HG03460 (cell line): ENCODE measurements around the gene TRAF3IP1.

Experiments
- ATAC-seq: cut with Tn5 transposase; IDR thresholded peaks from one replicate; pipeline ENCODE4 v1.9.1; 2021; ENCODE audit not compliant: unreplicated experiment

The TRAF3IP1 gene

DNA sequence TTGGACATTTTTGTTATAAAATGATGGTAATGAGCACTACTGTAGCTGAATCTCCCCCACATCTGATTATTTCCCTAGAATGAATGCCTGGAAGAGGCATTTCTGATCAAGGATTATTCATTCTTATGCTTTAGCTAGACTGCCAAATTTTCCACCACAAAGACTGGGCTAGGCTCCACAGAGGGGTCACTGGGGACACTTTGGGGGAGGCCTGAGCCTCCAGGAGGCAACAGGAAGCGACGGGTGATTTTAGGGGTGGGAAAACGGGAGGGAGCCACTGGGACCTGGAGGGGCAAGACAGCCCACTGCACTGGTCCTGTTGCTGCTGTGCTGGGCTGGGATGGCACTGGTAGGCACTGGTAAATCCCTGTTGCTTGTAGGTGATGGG lies 104.0 kb downstream of the TRAF3IP1 start:
- no peak for ATAC-seq

DNA sequence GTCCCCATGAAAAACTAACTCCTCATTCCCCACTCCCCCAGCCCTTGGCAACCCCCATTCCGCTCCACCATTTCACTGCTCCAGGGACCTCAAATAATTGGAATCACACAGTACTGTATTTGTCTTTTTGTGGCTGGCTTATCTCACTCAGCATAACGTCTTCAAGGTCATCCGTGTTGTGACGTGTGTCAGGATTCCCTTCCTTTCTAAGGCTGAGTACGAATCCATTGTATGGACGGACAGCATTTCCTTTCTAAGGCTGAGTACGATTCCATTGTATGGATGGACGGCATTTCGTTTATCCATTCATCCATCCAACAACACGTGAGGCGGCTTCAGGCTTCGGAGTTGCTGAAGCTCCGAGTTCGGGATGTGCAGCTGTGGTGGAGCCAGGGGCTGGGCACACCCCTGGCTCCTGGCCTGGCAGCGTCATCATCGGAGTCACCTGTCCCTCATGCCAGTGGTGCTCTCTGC lies 105.2 kb downstream of the TRAF3IP1 start:
- ATAC-seq = no peak

GRCh38 chr2:238425979-238426567 lies 105.8 kb downstream of the TRAF3IP1 start:
- ATAC-seq = peak; percentile 11

GRCh38 chr2:238426568-238427434 lies 106.5 kb downstream of the TRAF3IP1 start, which contains the start of gene ASB1:
TSS of gene ASB1 (plus strand) at chr2:238426927. CDS start at chr2:238427071, 144 bp downstream.
- ATAC-seq = peak; percentile 82

DNA sequence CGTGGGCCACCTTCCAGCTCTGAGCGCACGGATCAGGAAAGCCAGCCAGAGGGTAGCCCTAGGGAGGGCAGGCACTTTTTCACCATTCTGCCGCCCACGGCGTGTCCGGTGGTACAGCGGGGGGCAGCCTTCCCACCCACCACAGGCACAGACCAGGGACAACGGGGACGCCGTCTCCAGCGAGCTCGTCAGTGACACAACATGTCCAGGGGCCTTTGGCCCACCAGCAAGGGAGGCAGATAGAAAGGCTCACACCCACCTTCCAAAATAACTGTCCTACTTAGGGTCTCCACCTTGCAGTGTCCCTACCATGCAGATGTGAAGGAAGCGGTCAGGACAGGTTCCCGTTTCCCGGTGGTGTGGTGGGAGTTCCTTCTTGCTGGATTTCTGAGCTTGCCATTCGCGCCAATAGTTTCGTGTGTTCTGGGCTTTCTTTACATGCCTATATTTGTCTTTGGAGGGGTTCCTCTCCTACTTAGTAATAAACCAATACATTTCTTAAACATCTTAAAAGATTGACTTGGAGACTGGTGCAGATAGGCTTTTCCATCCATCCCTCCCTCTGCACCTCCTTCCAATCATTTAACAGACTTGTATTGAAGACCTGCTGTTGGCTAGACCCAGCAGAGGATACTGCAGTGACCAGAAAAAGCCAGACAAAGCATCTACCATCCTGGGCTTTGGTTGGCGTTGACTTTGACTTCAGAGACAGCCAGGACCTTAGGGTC lies 107.3 kb downstream of the TRAF3IP1 start:
- peak; percentile 15 for ATAC-seq

GRCh38 chr2:238428866-238429265 lies 108.5 kb downstream of the TRAF3IP1 start:
- no peak for ATAC-seq

GRCh38 chr2:238430781-238431180 lies 110.5 kb downstream of the TRAF3IP1 start:
- no peak for ATAC-seq

DNA sequence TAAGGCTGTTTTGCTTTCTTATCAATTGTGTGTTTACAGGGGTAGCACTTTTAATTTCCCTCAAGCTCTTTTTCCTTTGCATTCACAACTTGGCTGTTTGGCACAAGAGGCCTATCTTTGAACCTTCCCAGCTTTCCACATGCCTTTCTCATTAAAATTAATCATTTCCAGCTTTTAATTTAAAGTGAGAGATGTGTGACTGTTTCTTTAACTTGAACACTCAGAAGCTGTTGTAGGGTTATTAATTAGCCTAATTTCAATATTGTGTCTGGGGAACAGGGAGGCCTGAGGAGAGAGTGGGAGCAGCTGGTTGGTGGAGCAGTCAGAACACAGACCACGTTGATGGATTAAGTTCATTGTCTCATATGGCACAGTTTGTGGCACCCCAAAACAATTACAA lies 111.1 kb downstream of the TRAF3IP1 start:
- ATAC-seq = no peak

DNA sequence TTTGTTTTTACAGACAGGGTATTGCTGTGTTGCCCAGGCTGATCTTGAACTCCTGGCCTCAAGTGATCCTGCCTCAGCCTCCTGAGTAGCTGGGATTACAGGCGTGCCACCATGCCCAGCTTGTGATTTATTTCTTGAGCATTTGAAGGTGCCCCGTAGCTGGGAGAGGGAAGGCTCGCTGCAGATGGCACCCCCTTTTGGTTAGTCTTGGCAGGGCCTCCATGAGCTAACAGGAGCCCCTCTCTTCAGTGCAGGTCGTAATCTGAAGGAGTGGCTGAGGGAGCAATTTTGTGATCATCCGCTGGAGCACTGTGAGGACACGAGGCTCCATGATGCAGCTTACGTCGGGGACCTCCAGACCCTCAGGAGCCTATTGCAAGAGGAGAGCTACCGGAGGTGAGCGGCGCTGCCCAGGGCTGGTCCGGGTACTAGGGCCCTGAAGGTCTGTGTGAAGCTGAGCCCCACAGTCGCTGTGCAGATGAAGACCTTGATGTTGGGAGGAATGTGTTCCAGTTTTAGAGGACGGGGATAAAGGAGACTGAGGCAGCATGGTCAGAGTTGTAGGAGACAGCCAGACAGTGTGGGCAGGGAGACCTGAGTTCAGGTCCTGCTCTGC lies 113.1 kb downstream of the TRAF3IP1 start:
- no peak for ATAC-seq

DNA sequence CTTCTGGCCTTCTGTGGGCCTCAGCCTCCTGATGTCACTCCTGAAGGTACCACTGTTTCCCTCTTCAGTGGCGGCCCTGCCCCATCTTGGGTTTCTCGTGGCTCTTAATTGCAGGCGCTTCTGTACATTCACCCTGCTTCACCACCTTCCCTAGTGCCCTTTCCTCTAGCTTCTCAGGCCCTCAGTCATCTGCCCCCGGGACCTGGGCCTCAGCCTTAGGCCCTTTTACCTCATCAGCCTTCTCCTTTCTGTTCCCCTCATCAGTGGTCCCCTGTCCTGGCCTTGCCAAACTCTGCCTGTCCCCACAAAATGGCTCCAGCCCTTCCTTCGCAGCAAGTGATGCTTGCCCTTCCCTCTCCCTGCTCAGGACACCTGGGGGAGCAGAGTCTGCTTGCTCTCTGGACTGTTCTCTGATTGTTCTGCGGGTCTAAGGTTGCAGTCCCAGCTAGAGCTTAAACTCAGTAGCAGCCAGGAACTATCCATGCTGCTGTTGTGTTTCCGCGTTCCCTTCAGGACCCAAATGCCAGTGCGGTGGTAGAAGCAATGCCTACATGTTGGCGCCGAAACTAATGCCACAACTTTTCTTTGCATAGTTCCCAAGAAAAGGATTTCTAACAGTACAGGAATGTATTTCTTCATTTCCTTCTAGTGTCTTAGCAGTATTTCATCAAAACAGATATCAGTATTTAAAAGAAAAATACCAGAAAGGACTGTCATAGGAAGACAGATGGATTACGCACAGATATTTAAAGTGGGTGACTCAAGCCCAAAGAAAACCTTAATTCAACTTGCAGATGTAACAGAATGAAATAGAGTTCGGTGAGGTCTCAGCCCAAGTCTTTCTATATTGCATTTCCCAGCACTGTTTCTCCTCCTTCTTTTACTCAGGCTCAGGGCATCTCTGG lies 113.9 kb downstream of the TRAF3IP1 start:
- no peak for ATAC-seq

- no peak for ATAC-seq
Measured at GRCh38 chr2:238434846-238435751, 114.8 kb downstream of the TRAF3IP1 start.

GRCh38 chr2:238435752-238436096 lies 115.4 kb downstream of the TRAF3IP1 start:
- ATAC-seq = no peak

DNA sequence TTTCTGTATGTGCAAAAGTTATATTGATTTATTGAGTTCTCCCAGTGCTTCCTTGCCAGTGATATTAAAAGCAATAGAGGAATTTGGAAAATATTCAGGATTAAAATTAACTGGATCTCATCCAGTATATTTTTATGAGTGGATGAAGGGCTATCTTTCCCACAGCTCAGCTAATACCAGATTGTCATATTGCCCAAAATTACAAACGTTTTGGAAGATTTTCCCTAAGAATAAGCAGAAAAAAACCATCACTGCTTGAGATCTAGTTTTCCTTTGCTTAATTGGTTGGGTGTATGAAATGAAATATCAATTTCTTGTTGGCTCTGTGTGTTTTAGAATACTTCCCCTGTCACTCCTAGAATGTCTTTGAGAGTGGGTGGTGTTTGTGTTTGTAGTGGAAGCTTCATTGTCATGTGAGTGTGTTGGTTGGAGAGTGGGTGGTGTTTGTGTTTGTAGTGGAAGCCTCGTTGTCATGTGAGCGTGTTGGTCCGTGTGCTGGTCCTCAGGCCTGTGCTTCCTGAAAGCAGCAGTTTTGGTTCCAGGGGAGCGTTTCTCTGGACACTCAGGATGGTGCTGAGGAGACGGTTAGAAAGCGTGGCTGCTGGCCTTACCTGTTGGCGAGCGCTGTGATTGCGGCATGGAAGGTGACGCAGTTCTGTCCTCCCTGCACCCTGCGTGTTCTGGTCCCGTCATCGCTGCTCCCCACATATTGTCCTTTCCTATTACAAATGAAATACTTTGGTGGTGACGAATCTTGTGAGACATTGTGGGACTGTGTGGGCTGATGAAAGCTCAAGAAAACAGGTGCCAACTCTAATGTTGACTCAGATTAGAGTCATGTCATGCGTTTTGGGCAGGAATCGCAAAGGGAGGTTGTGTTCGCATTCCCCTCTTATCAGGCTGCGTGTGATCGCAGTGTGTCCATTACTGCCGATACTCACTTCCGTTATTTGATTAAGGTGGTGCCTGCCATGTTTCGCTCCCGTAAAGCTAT lies 118.8 kb downstream of the TRAF3IP1 start:
- no peak for ATAC-seq

DNA sequence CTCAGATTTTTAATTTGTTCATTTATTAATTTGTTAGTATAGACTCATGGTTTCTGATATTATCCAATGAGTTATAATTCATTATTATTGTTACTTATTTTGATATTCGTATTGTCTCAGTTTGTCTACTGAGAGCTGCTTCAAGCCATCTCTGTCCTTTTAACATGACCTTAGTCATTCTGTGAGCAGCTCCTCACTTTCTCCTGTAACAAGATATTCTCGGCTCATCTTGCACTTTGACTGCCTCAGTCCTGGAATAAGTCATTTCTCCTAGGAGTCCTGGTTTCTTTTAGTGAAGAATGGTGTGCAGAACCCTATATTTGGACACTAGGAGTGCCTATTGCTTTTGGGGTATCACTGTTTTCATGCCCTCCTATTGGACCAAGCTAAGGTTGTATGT lies 119.6 kb downstream of the TRAF3IP1 start:
- no peak for ATAC-seq

DNA sequence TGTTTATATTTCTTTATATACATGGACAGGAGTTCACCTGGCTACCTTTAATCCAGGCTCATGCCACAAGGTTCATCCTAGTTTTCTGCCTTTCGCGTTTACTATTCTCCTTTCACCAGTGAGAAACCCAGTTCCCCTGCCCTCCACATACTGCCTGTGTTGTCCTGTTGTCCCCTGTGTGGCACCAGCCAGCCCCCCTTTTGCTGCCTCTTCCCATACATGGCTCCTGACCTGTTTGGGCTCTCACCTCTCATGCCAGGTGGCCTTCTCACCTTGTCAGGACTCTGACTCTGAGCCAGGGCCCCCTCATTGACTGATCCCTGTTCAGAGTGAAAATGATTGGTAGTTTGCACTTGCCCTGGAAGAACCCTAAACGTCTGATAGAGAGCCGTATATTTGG lies 120.0 kb downstream of the TRAF3IP1 start:
- ATAC-seq = no peak

GRCh38 chr2:238440767-238441166 lies 120.4 kb downstream of the TRAF3IP1 start:
- no peak for ATAC-seq

DNA sequence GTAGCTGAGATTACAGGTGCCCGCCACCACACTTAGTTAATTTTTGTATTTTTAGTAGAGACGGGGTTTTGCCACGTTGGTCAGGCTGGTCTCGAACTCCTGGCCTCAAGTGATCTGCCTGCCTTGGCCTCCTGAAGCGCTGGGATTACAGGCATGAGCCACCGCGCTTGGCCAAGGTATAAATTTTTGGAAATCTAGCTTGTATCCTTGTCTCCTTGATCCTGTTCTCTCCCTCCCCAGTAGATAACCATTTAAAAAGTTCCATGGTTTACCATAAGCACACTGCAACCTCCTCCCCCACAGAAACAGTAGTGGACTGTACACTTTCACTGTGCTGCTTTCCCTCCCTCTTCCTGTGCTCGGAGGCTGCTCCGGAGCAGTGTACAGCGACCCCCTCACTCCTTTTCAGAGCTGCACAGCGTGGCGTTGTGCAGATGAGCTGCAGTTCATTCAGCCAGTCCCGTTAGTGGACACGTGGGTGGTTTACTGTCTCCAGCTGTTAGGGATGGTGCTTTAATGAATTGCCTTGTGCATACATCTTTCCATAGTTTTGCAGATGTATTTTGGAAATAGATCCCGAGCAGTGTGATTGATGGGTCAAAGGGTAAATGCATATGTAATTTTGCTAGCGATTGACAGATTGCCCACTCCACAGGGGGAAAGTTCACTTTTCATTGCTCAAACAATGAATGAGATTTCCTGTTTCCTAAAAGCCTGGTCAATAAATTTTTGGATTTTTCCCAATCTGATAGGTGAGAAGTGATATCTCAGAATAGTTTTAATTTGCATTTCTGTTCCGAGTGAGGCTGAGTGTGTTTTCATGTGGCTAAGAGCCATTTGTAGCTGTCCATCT lies 121.2 kb downstream of the TRAF3IP1 start:
- ATAC-seq = no peak
